HepG2 (cell line): ENCODE measurements around the gene STX1B. TPM values are rescaled to one million over a fixed set of nuclear protein-coding genes. Genes with fewer than 3 reads are reported as not detected.

Source experiments
- CENPT ChIP-seq: sonication (generic); formaldehyde crosslinking; IDR thresholded peaks from 2 replicates; pipeline ENCODE4 v1.8.0; 2022; ENCODE audit warnings: low read depth, mild to moderate bottlenecking, moderate library complexity, missing genetic modification reagents
- FIP1L1 ChIP-seq: fragments of 200-400 bp; formaldehyde crosslinking; IDR thresholded peaks from 2 replicates; pipeline ENCODE4 v1.6.1; 2018; ENCODE audit warnings: low read depth, mild to moderate bottlenecking, low read length, moderate library complexity, borderline replicate concordance; ENCODE audit not compliant: insufficient read depth
- FOXA3 ChIP-seq: IDR thresholded peaks from 2 replicates; pipeline ENCODE4 v1.6.1; 2016; ENCODE audit warnings: missing genetic modification reagents, missing compliant biosample characterization
- HNF4A ChIP-seq: sonication (generic); formaldehyde crosslinking; IDR thresholded peaks from 2 replicates; pipeline ENCODE4 v1.4.0; 2020; ENCODE audit warnings: missing genetic modification reagents
- HNF4G ChIP-seq, 2 experiments: sonication (generic) in 1 of 2; formaldehyde crosslinking in 1 of 2; IDR thresholded peaks; 2 replicates each; pipeline versions ENCODE4 v1.4.0 to v1.6.1; 2011 to 2020; ENCODE audit warnings: borderline replicate concordance in 2 of 2, low read depth in 2 of 2, mild to moderate bottlenecking in 2 of 2, low read length in 1 of 2, missing genetic modification reagents in 1 of 2, moderate library complexity in 1 of 2
- HOXA5 ChIP-seq: sonication (generic); formaldehyde crosslinking; IDR thresholded peaks from 2 replicates; pipeline ENCODE4 v1.4.0; 2020; ENCODE audit warnings: missing genetic modification reagents
- KAT7 ChIP-seq: IDR thresholded peaks from 2 replicates; pipeline ENCODE4 v1.6.1; 2018; ENCODE audit warnings: borderline replicate concordance, missing compliant biosample characterization
- NCOA1 ChIP-seq: sonication (generic); formaldehyde crosslinking; IDR thresholded peaks from 2 replicates; pipeline ENCODE4 v1.9.0; 2021; ENCODE audit warnings: missing genetic modification reagents
- PCBP2 ChIP-seq: fragments of 200-400 bp; formaldehyde crosslinking; optimal IDR thresholded peaks from 2 replicates; pipeline ENCODE3; 2018; ENCODE audit warnings: low read length, low read depth; ENCODE audit not compliant: poor library complexity, severe bottlenecking
- PHF5A ChIP-seq: IDR thresholded peaks from one replicate; pipeline ENCODE4 v1.6.1; 2018; ENCODE audit warnings: low read depth, missing genetic modification reagents; ENCODE audit not compliant: unreplicated experiment
- REXO4 ChIP-seq: sonication (generic); formaldehyde crosslinking; IDR thresholded peaks from 2 replicates; pipeline ENCODE4 v1.8.0; 2022; ENCODE audit warnings: missing genetic modification reagents, mild to moderate bottlenecking, borderline replicate concordance
- ZNF317 ChIP-seq: sonication (generic); formaldehyde crosslinking; IDR thresholded peaks from 2 replicates; pipeline ENCODE4 v1.5.0; 2020; ENCODE audit warnings: mild to moderate bottlenecking, missing genetic modification reagents
- ZNF460 ChIP-seq: sonication (generic); formaldehyde crosslinking; IDR thresholded peaks from 2 replicates; pipeline ENCODE4 v1.5.1; 2020; ENCODE audit warnings: missing genetic modification reagents, mild to moderate bottlenecking, borderline replicate concordance
- ZNF510 ChIP-seq: sonication (generic); formaldehyde crosslinking; IDR thresholded peaks from 2 replicates; pipeline ENCODE4 v1.4.0; 2020; ENCODE audit warnings: low read depth, mild to moderate bottlenecking, missing genetic modification reagents
- ZNF562 ChIP-seq: sonication (generic); formaldehyde crosslinking; IDR thresholded peaks from 2 replicates; pipeline ENCODE4 v1.8.0; 2022; ENCODE audit warnings: missing genetic modification reagents, borderline replicate concordance
- ZNF883 ChIP-seq: sonication (generic); formaldehyde crosslinking; IDR thresholded peaks from 2 replicates; pipeline ENCODE4 v1.5.1; 2020; ENCODE audit warnings: mild to moderate bottlenecking, missing genetic modification reagents; ENCODE audit errors: not compliant biosample characterization
- ZSCAN9 ChIP-seq: IDR thresholded peaks from 2 replicates; pipeline ENCODE4 v1.6.1; 2016; ENCODE audit warnings: borderline replicate concordance
- polyA plus RNA-seq, 8 experiments: library from polyadenylated mRNA; depleted of rRNA in 3 of 8; stranded (reverse) in 7 of 8; unstranded in 1 of 8; fragments of >200 nt; fragmentation: Illumina TruSeq in 4 of 8; extraction: Trizol in 4 of 8; gene quantifications; 2 replicates each; pipeline versions ENCODE4 v1.2.1 to v1.2.3, GENCODE V29; 2011 to 2016; ENCODE audit warnings: low read depth in 4 of 8, missing spikeins in 1 of 8, mixed read lengths in 1 of 8; ENCODE audit not compliant: insufficient read depth in 1 of 8
- total RNA-seq, 5 experiments: library from RNA; depleted of rRNA; stranded (reverse); fragments of >200 nt; fragmentation: Illumina TruSeq; extraction: Trizol; gene quantifications; 2 replicates each; pipeline ENCODE4 v1.2.3, GENCODE V29; 2016; ENCODE audit warnings: low read depth in 1 of 5
- TF ChIP-seq, protein P1 (sequence below): sonication (generic); formaldehyde crosslinking; IDR thresholded peaks from 2 replicates; pipeline ENCODE4 v1.5.1; 2020; ENCODE audit warnings: mild to moderate bottlenecking, missing genetic modification reagents, borderline replicate concordance
- TF ChIP-seq, protein P2 (sequence below): sonication (generic); formaldehyde crosslinking; IDR thresholded peaks from 2 replicates; pipeline ENCODE4 v1.5.0; 2020; ENCODE audit warnings: mild to moderate bottlenecking, low read depth, missing genetic modification reagents, borderline replicate concordance
- TF ChIP-seq, protein P3 (sequence below): IDR thresholded peaks from 2 replicates; pipeline ENCODE4 v1.6.1; 2012; ENCODE audit warnings: low read length, improper control_type of control experiment
- TF ChIP-seq, protein P4 (sequence below): sonication (generic); formaldehyde crosslinking; IDR thresholded peaks from 2 replicates; pipeline ENCODE4 v1.4.0; 2020; ENCODE audit warnings: mild to moderate bottlenecking, missing genetic modification reagents
- TF ChIP-seq, protein P5 (sequence below): sonication (generic); formaldehyde crosslinking; conservative IDR thresholded peaks from 2 replicates; pipeline ENCODE4 v1.8.0; 2022; ENCODE audit warnings: mild to moderate bottlenecking, moderate library complexity, missing genetic modification reagents

STX1B gene
- total and polyA plus RNA-seq, 2 of the 13 experiments (the other 11 are each of a cell fraction or from before 2014, with no cell fraction given), result 2.1 to 3.0 TPM

DNA sequence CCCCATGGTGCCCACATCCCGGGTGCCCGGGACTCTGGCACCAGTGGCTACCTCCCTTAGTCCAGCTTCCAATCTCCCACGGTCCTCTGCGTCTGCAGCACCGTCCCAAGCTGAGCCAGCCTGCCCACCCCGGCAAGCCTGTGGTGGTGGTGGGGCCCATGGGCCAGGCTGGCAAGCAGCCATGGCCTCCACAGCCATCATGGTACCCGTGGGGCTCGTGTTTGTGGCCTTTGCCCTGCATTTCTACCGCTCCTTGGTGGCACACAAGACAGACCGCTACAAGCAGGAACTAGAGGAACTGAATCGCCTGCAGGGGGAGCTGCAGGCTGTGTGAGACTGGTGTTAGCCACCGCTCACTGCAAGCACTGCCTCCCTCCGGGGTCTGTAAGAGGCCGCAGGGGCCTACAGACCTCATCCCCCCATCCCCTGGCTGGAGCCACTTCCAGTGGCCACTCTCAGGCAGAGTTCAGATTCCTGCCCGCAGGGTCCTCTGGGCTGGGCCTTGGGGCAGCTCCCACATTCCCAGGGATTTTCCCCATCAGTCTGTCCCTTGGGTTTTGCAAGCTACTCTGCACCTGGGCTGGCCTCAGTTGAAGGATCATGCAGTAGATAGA is 56.8 kb downstream of the STX1B start (continued):
- peak; percentile 56; the same call in 1 of the 2 replicates for TF ChIP-seq FOXA3 (CRISPR knock-in tag)
- TF ChIP-seq, protein P1, sequence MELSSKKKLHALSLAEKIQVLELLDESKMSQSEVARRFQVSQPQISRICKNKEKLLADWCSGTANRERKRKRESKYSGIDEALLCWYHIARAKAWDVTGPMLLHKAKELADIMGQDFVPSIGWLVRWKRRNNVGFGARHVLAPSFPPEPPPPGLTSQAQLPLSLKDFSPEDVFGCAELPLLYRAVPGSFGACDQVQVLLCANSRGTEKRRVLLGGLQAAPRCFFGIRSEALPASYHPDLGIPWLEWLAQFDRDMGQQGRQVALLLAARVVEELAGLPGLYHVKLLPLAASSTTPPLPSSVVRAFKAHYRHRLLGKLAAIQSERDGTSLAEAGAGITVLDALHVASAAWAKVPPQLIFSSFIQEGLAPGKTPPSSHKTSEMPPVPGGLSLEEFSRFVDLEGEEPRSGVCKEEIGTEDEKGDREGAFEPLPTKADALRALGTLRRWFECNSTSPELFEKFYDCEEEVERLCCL, result no peak
- no peak; the same call in 1 of the 2 replicates for TF ChIP-seq ZNF510 (CRISPR knock-in tag)
- TF ChIP-seq KAT7, result peak; percentile 21; the same call in 1 of the 2 replicates
- TF ChIP-seq ZSCAN9 (CRISPR knock-in tag), result no peak
- no peak for TF ChIP-seq FIP1L1
- TF ChIP-seq, protein P2, sequence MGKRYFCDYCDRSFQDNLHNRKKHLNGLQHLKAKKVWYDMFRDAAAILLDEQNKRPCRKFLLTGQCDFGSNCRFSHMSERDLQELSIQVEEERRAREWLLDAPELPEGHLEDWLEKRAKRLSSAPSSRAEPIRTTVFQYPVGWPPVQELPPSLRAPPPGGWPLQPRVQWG (CRISPR knock-in tag), result no peak
- no peak for TF ChIP-seq REXO4 (CRISPR knock-in tag)
- TF ChIP-seq HOXA5, result no peak
- no peak for TF ChIP-seq PCBP2
- TF ChIP-seq NCOA1 (CRISPR knock-in tag), result no peak
- TF ChIP-seq, protein P3, sequence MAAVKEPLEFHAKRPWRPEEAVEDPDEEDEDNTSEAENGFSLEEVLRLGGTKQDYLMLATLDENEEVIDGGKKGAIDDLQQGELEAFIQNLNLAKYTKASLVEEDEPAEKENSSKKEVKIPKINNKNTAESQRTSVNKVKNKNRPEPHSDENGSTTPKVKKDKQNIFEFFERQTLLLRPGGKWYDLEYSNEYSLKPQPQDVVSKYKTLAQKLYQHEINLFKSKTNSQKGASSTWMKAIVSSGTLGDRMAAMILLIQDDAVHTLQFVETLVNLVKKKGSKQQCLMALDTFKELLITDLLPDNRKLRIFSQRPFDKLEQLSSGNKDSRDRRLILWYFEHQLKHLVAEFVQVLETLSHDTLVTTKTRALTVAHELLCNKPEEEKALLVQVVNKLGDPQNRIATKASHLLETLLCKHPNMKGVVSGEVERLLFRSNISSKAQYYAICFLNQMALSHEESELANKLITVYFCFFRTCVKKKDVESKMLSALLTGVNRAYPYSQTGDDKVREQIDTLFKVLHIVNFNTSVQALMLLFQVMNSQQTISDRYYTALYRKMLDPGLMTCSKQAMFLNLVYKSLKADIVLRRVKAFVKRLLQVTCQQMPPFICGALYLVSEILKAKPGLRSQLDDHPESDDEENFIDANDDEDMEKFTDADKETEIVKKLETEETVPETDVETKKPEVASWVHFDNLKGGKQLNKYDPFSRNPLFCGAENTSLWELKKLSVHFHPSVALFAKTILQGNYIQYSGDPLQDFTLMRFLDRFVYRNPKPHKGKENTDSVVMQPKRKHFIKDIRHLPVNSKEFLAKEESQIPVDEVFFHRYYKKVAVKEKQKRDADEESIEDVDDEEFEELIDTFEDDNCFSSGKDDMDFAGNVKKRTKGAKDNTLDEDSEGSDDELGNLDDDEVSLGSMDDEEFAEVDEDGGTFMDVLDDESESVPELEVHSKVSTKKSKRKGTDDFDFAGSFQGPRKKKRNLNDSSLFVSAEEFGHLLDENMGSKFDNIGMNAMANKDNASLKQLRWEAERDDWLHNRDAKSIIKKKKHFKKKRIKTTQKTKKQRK, result no peak
- peak; percentile 23; the same call in 1 of the 2 replicates for TF ChIP-seq HNF4A (CRISPR knock-in tag)
- peak; percentile 74 for TF ChIP-seq ZNF883 (CRISPR knock-in tag)
- TF ChIP-seq CENPT (CRISPR knock-in tag), result no peak
- no peak for TF ChIP-seq ZNF562 (CRISPR knock-in tag)
- TF ChIP-seq, protein P4, sequence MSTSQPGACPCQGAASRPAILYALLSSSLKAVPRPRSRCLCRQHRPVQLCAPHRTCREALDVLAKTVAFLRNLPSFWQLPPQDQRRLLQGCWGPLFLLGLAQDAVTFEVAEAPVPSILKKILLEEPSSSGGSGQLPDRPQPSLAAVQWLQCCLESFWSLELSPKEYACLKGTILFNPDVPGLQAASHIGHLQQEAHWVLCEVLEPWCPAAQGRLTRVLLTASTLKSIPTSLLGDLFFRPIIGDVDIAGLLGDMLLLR (CRISPR knock-in tag), result peak; percentile 34; the same call in 1 of the 2 replicates
- TF ChIP-seq PHF5A (CRISPR knock-in tag), result no peak
- no peak for TF ChIP-seq ZNF460 (CRISPR knock-in tag)
- TF ChIP-seq ZNF317 (CRISPR knock-in tag), result no peak
- TF ChIP-seq, protein P5, sequence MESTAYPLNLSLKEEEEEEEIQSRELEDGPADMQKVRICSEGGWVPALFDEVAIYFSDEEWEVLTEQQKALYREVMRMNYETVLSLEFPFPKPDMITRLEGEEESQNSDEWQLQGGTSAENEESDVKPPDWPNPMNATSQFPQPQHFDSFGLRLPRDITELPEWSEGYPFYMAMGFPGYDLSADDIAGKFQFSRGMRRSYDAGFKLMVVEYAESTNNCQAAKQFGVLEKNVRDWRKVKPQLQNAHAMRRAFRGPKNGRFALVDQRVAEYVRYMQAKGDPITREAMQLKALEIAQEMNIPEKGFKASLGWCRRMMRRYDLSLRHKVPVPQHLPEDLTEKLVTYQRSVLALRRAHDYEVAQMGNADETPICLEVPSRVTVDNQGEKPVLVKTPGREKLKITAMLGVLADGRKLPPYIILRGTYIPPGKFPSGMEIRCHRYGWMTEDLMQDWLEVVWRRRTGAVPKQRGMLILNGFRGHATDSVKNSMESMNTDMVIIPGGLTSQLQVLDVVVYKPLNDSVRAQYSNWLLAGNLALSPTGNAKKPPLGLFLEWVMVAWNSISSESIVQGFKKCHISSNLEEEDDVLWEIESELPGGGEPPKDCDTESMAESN (CRISPR knock-in tag), result no peak
- no peak; the same call in 1 of the 2 replicates for TF ChIP-seq HNF4G (IDR thresholded peaks at IDR 0.05; ENCODE audit: borderline replicate concordance, low read depth, low read length)
- no peak for TF ChIP-seq HNF4G (CRISPR knock-in tag; IDR thresholded peaks at IDR 0.05; ENCODE audit: borderline replicate concordance, low read depth)
